ENCODE data around the gene SPDYE2. TPM values are rescaled to one million over a fixed set of nuclear protein-coding genes. Genes with fewer than 3 reads are reported as not detected.

The SPDYE2 gene
- total and polyA plus RNA-seq, 2 donors (not counting 1 experiment from before 2014, with no cell fraction given): 0.07 to 0.47 TPM

Other genes starting within 250 kb of the SPDYE2 start
- not detected in 2 replicates for gene SPDYE6, start 194.8 kb upstream of the SPDYE2 start, total RNA-seq
- gene SPDYE6, start 194.8 kb upstream of the SPDYE2 start, polyA plus RNA-seq: not detected in 2 replicates
- gene PRKRIP1, start 154.9 kb upstream of the SPDYE2 start, total RNA-seq: 57.9 and 59.1 TPM in 2 replicates
- gene PRKRIP1, start 154.9 kb upstream of the SPDYE2 start, polyA plus RNA-seq: 57.1 and 72.9 TPM in 2 replicates
- 450 and 461 TPM in 2 replicates for gene ORAI2, start 117.7 kb upstream of the SPDYE2 start, total RNA-seq
- gene ORAI2, start 117.7 kb upstream of the SPDYE2 start, polyA plus RNA-seq: 139 and 177 TPM in 2 replicates
- gene ALKBH4, start 86.4 kb upstream of the SPDYE2 start, total RNA-seq: 8.6 and 11.0 TPM in 2 replicates
- 2.2 and 6.2 TPM in 2 replicates for gene ALKBH4, start 86.4 kb upstream of the SPDYE2 start, polyA plus RNA-seq
- 83.7 and 91.6 TPM in 2 replicates for gene LRWD1, start 86.2 kb upstream of the SPDYE2 start, total RNA-seq
- gene LRWD1, start 86.2 kb upstream of the SPDYE2 start, polyA plus RNA-seq: 58.2 and 98.6 TPM in 2 replicates
- 28.1 and 34.0 TPM in 2 replicates for gene POLR2J, start 72.3 kb upstream of the SPDYE2 start, total RNA-seq
- 28.4 and 83.0 TPM in 2 replicates for gene POLR2J, start 72.3 kb upstream of the SPDYE2 start, polyA plus RNA-seq
- 15.6 and 20.6 TPM in 2 replicates for gene RASA4B, start 33.4 kb upstream of the SPDYE2 start, total RNA-seq
- 23.1 and 26.4 TPM in 2 replicates for gene RASA4B, start 33.4 kb upstream of the SPDYE2 start, polyA plus RNA-seq
- 68.2 and 79.9 TPM in 2 replicates for gene UPK3BL2, start 7.5 kb upstream of the SPDYE2 start, total RNA-seq
- gene UPK3BL2, start 7.5 kb upstream of the SPDYE2 start, polyA plus RNA-seq: 127 and 143 TPM in 2 replicates
- gene POLR2J3, start 21.4 kb downstream of the SPDYE2 start, total RNA-seq: 192 and 217 TPM in 2 replicates
- 76.7 and 166 TPM in 2 replicates for gene POLR2J3, start 21.4 kb downstream of the SPDYE2 start, polyA plus RNA-seq
- 47.0 and 49.3 TPM in 2 replicates for gene RASA4, start 65.5 kb downstream of the SPDYE2 start, total RNA-seq
- 32.0 and 35.7 TPM in 2 replicates for gene RASA4, start 65.5 kb downstream of the SPDYE2 start, polyA plus RNA-seq
- gene UPK3BL1, start 91.6 kb downstream of the SPDYE2 start, total RNA-seq: 85.4 and 97.7 TPM in 2 replicates
- gene UPK3BL1, start 91.6 kb downstream of the SPDYE2 start, polyA plus RNA-seq: 189 and 203 TPM in 2 replicates
- gene SPDYE2B, start 99.1 kb downstream of the SPDYE2 start, total RNA-seq: not detected in 2 replicates
- not detected in 2 replicates for gene SPDYE2B, start 99.1 kb downstream of the SPDYE2 start, polyA plus RNA-seq
- 53.0 and 61.1 TPM in 2 replicates for gene POLR2J2, start 120.4 kb downstream of the SPDYE2 start, total RNA-seq
- gene POLR2J2, start 120.4 kb downstream of the SPDYE2 start, polyA plus RNA-seq: 9.6 and 16.7 TPM in 2 replicates
- gene FAM185A, start 197.8 kb downstream of the SPDYE2 start, total RNA-seq: 11.8 and 12.9 TPM in 2 replicates
- gene FAM185A, start 197.8 kb downstream of the SPDYE2 start, polyA plus RNA-seq: 5.9 and 6.0 TPM in 2 replicates